MG63 (cell line): ENCODE measurements around the gene NLGN4X. TPM values are rescaled to one million over a fixed set of nuclear protein-coding genes. Genes with fewer than 3 reads are reported as not detected.

Source experiments
- DNase-seq: peaks from one replicate; pipeline ENCODE4 v3.0.0-alpha.2; 2020
- H3K27me3 ChIP-seq: fragments of 250-450 bp; sonication (Bioruptor Pico); 2 replicates; pipeline ENCODE4 v1.5.1; 2020; ENCODE audit warnings: mild to moderate bottlenecking, moderate library complexity
- H3K36me3 ChIP-seq: fragments of 250-450 bp; sonication (Bioruptor Pico); 2 replicates; pipeline ENCODE4 v1.5.1; 2020; ENCODE audit warnings: mild to moderate bottlenecking, moderate library complexity
- H3K4me3 ChIP-seq: fragments of 250-450 bp; sonication (Bioruptor Pico); 2 replicates; pipeline ENCODE4 v1.5.1; 2020; ENCODE audit warnings: mild to moderate bottlenecking, moderate library complexity
- H3K9me3 ChIP-seq: fragments of 250-450 bp; sonication (Bioruptor Pico); 2 replicates; pipeline ENCODE4 v1.5.1; 2020; ENCODE audit warnings: mild to moderate bottlenecking, moderate library complexity
- total RNA-seq: library from RNA; depleted of rRNA; stranded (reverse); fragments of >200 nt; shearing (Covaris generic); gene quantifications from 2 replicates; pipeline ENCODE4 v1.2.3, GENCODE V29; 2014; ENCODE audit warnings: low replicate concordance

Gene NLGN4X
- total RNA-seq, 1 experiment from 2014 or later = not detected

GRCh38 chrX:6184900-6185515, 43.7 kb downstream of the NLGN4X start:
- H3K27me3 ChIP-seq = no peaks in the 10 kb centered on the region
- H3K9me3 ChIP-seq = no peaks in the 10 kb centered on the region
- H3K4me3 ChIP-seq = no peak overlapping the region
- no peak for DNase-seq
- H3K36me3 ChIP-seq = no peaks in the 10 kb centered on the region

DNA sequence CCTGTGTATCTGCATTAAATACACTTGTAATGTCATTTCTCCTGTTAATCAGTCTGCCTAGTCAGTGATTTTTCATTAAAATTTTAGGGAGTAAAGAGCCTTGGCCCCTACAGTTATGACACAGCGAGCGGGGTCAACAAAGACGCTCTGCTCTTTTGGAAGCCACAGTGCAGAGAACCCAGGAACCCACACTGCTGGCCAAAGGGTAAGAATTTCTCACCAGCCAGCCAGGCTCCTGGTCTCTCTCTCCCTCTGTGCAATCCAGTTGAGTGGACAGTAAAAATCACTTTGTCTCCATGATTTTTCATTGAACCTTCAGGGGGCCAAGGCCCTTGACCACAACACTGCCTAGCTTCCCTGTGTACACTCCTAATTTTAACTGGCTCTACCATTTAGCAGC, 52.8 kb downstream of the NLGN4X start:
- DNase-seq = no peak
- Histone ChIP-seq H3K27me3 (no peaks in the 10 kb centered on the region), H3K36me3 (no peaks in the 10 kb centered on the region), H3K4me3 (no peak overlapping the region), H3K9me3 (no peaks in the 10 kb centered on the region)

- DNase-seq = no peak
- no peaks in the 10 kb centered on the region for H3K9me3 ChIP-seq
- H3K36me3 ChIP-seq = no peaks in the 10 kb centered on the region
- H3K4me3 ChIP-seq = no peak overlapping the region
- H3K27me3 ChIP-seq = no peaks in the 10 kb centered on the region
Measured at GRCh38 chrX:6170424-6170823, 58.2 kb downstream of the NLGN4X start.

DNA sequence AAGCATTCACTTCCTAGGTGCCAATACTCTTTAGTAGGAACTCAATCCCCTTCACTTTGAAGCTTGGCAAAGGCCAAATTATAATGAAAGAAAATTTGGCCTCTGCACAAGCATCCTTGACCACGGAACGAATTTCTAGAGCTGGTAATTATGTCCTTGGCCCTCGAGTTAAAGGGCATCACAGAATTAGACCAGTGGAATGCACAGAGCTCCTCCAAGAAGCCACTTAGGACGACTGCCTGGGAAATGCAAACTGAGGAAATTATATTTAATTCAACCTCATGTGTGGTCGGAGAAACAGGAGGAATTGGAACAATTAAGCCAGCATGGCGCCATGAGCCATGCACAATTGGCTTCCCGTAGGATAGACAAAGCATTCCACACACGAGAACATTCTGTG, 59.3 kb downstream of the NLGN4X start:
- Histone ChIP-seq H3K27me3 (no peaks in the 10 kb centered on the region), H3K36me3 (no peaks in the 10 kb centered on the region), H3K4me3 (no peak overlapping the region), H3K9me3 (no peaks in the 10 kb centered on the region)
- DNase-seq = no peak

GRCh38 chrX:6163721-6164120, 64.9 kb downstream of the NLGN4X start:
- Histone ChIP-seq H3K4me3 (no peak overlapping the region), H3K36me3 (no peaks in the 10 kb centered on the region), H3K27me3 (no peaks in the 10 kb centered on the region), H3K9me3 (no peaks in the 10 kb centered on the region)
- DNase-seq = no peak

DNA sequence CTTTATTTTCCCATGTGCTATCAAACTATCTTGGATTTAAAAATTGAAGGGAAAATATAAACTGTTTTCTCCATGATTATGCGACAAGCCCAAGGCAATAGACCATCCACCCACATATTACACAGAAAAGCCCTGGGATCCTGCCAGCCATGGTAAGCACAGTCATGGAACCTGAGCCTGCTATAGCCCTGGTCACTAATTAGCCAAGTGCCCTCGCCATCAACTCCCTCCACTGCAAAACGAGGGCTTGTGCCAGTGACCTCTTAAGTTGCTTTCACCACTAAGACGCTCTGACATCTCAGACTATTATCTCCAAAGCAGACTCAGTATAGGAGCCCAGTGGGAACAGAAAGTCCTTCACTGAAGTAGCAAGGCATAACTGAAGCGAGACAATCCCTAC, 69.2 kb downstream of the NLGN4X start:
- Histone ChIP-seq H3K27me3 (no peaks in the 10 kb centered on the region), H3K9me3 (no peaks in the 10 kb centered on the region), H3K36me3 (no peaks in the 10 kb centered on the region), H3K4me3 (no peak overlapping the region)
- DNase-seq = no peak

DNA sequence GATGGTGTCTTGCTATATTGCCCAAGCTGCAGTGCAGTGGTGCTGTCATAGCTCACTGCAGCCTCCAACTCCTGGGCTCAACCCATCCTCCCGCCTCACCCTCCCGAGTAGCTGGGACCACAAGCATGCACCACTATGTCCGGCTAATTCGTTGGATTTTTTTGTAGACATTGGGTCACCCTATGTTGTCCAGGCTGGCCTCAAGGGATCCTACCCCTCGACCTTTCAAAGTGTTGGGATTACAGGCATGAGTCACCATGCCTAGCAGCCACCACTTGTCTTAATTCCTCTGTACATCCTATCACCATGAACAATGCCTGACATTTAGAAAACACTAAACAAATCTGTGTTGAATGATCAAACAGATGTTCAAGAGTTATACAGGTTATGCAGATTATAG, 76.7 kb downstream of the NLGN4X start:
- Histone ChIP-seq H3K4me3 (no peak overlapping the region), H3K36me3 (no peaks in the 10 kb centered on the region), H3K27me3 (no peaks in the 10 kb centered on the region), H3K9me3 (no peaks in the 10 kb centered on the region)
- DNase-seq = no peak

- Histone ChIP-seq H3K36me3 (no peaks in the 10 kb centered on the region), H3K27me3 (no peaks in the 10 kb centered on the region), H3K4me3 (no peak overlapping the region), H3K9me3 (no peaks in the 10 kb centered on the region)
- DNase-seq = no peak
Measured at GRCh38 chrX:6149060-6149872, 79.4 kb downstream of the NLGN4X start.

DNA sequence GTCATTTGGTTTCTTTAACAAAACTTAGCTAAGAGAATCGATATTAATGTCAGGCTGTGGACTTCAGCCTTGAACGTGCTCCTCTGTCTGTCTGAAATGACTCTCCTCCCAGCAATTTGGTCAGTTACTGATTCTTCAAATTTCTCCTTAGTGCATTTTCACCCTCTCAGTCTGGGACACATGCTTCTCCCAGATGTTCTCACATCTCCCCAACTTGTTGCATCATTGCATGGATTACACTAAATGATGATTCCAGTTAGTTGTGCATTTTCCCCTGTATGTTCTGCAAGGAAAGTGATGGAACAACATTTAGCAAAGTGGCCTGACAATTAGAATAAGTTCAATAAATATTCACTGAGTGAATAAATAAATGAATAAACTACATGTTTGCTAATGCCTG, 94.4 kb downstream of the NLGN4X start:
- no peak for DNase-seq
- H3K27me3 ChIP-seq = no peaks in the 10 kb centered on the region
- no peaks in the 10 kb centered on the region for H3K9me3 ChIP-seq
- H3K36me3 ChIP-seq = no peaks in the 10 kb centered on the region
- H3K4me3 ChIP-seq = no peak overlapping the region

DNA sequence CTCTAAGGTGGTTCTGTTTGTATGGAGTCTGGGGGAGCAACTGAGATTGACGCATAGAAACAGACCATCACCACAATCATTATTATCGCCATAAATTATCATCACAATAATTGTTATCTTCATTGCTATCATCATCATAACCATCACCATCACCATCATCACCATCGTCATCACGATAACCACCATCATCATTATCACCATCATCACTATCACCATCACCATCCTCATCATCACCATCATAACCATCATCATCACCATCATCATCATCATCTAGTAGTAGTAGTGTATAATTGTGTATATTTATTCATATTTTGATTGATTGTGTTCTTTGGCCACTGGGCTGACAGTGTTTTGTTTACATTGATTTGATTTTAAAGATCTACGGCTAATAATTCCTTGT, 95.7 kb downstream of the NLGN4X start:
- Histone ChIP-seq H3K9me3 (no peaks in the 10 kb centered on the region), H3K4me3 (no peak overlapping the region), H3K27me3 (no peaks in the 10 kb centered on the region), H3K36me3 (no peaks in the 10 kb centered on the region)
- no peak for DNase-seq

- Histone ChIP-seq H3K9me3 (no peaks in the 10 kb centered on the region), H3K27me3 (no peaks in the 10 kb centered on the region), H3K36me3 (no peaks in the 10 kb centered on the region), H3K4me3 (no peak overlapping the region)
- no peak for DNase-seq
Measured at GRCh38 chrX:6131287-6131686, 97.4 kb downstream of the NLGN4X start.

DNA sequence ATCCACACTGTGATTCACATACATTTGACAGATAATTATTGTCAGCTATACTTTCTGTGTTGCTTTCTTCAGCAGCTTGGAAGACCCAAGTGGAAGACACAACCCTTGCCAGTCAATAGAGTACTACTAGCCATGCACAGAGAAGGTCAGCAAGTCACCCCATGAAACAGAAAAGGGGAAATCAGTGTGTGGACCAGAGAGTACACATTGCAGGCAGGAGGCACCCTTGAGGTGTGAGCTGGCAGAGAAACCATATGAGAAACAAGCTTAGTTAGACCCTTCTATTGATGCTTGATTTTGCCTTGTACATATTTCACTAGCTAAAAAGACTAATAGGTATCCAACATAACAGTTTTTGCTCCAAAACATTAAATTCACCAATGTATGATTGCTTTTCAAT, 99.5 kb downstream of the NLGN4X start:
- no peaks in the 10 kb centered on the region for H3K27me3 ChIP-seq
- no peaks in the 10 kb centered on the region for H3K9me3 ChIP-seq
- no peak overlapping the region for H3K4me3 ChIP-seq
- no peaks in the 10 kb centered on the region for H3K36me3 ChIP-seq
- DNase-seq = no peak

DNA sequence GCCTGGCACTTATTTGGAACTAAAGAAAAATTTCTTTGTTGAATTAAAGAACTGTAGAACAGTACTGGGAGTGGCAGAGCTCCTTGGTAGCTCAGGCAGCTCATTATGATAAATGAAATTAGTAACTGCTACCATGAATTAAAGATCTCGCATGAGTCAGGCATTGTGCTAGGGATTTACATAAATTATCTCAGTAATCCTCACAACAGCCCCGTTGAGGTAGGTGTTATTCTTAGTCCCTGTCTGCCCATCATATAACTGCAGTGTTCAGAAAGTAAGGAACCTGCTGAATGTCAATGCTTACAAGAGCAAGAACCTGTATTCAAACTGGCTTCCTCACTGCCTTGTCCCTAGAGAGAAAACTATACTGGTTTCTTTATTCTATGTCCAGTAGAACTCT, 108.3 kb downstream of the NLGN4X start:
- no peak for DNase-seq
- Histone ChIP-seq H3K27me3 (no peaks in the 10 kb centered on the region), H3K36me3 (no peaks in the 10 kb centered on the region), H3K4me3 (no peak overlapping the region), H3K9me3 (no peaks in the 10 kb centered on the region)

DNA sequence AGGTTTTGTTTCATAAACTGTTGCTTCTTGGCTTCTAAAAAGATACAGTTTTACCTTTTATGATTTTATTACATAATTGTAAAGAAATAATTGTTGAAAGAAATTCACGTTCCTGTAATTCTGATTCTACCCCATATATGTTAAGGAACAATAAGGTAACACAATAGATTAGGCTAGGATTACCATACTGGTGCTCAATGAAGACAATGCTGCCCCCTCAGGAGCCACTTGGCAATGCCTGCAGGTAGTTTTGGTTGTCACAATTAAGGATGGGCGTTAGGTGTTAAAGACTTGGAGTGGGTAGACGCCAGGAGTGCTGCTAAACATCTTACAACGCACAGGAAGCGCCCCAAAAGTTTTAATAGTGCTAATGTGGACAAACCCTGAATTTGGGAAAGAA, 133.2 kb downstream of the NLGN4X start:
- no peaks in the 10 kb centered on the region for H3K36me3 ChIP-seq
- DNase-seq = no peak
- no peaks in the 10 kb centered on the region for H3K27me3 ChIP-seq
- H3K4me3 ChIP-seq = no peak overlapping the region
- no peaks in the 10 kb centered on the region for H3K9me3 ChIP-seq

- no peak overlapping the region for H3K4me3 ChIP-seq
- no peak for DNase-seq
- H3K36me3 ChIP-seq = no peaks in the 10 kb centered on the region
- no peaks in the 10 kb centered on the region for H3K27me3 ChIP-seq
- H3K9me3 ChIP-seq = no peaks in the 10 kb centered on the region
Measured at GRCh38 chrX:6074532-6074931, 154.1 kb downstream of the NLGN4X start.

DNA sequence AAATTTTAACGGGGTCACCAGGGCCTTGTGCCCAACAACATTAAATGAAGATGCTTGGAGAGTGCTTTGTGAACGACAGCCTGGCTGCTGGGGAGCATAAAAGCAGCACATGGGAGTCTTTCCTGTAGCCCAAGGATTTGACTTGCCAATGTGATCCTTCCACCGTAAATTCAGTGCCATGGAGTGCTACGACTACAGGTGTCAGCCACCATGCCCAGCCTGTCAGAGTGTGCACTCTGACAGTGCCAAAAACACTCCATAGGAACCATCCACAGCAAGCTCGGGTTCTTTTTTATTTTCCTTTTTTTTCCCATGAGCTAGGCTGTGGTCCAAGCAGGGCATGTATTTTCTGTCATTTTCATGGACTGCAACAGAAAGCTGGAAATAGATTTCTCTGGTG, 156.9 kb downstream of the NLGN4X start:
- Histone ChIP-seq H3K36me3 (no peaks in the 10 kb centered on the region), H3K27me3 (no peaks in the 10 kb centered on the region), H3K4me3 (no peak overlapping the region), H3K9me3 (no peaks in the 10 kb centered on the region)
- no peak for DNase-seq

DNA sequence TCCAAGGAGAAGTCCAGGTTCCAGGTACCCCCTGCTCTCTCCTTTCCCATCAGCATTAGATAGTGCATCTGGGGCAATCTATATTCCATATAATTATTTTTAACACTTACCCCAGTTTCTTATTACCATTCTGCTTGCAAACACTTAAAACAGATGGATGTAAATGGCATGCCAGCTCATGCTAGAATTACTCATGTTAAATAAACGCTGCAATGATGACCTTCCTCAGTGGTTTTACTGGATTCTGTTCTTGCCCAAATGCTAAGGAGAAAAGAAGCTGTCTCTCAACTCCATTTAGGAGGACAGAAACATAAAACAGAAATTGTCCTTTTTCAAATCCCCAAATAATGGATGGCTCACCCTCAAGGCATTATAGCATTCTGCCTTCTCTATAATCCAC, 161.1 kb downstream of the NLGN4X start:
- Histone ChIP-seq H3K27me3 (no peaks in the 10 kb centered on the region), H3K4me3 (no peak overlapping the region), H3K36me3 (no peaks in the 10 kb centered on the region), H3K9me3 (no peaks in the 10 kb centered on the region)
- no peak for DNase-seq

DNA sequence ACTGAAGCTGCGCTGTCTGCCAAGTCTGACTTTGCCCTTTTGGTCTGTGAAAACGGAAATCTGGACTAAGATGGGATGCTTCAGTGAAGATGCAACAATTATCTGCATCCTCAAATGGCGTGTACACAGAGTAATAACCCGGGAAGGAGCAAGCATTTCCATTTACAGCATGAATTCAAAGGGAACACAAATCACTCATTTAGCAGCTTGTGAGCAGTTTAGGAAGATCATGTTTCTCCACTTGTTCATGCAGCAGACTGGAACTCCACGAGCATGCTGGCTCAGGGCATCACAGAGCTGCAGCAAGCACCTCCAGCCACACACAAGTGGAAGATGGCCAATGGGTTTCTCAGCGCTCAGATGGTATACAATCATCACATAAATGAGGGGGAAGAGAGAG, 175.5 kb downstream of the NLGN4X start:
- H3K4me3 ChIP-seq = no peak overlapping the region
- H3K36me3 ChIP-seq = no peaks in the 10 kb centered on the region
- DNase-seq = no peak
- H3K27me3 ChIP-seq = no peaks in the 10 kb centered on the region
- no peaks in the 10 kb centered on the region for H3K9me3 ChIP-seq
